ENCODE measurements around the gene KRT71.

KRT71 gene

DNA sequence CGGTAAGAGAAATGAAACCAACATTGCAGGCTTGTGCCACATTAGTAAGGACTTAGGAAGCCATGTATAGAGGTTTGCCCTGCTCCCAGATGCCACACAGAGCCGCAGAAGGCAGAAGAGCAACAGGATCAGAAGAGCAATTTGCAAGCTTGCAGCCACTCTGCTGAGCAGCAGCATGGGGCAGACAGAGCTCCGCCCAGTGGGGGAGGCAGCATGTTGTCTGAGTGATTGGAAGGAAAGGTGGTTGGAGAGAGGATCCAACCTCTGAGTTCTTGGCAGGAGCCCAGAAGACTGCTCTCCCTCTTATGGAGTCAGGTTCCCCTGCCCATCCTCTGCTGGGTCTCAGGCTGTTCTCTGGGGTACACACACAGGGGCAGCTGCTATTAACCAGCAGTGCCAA, 57.6 kb downstream of the KRT71 start:
- peak; percentile 97 for DNase-seq

DNA sequence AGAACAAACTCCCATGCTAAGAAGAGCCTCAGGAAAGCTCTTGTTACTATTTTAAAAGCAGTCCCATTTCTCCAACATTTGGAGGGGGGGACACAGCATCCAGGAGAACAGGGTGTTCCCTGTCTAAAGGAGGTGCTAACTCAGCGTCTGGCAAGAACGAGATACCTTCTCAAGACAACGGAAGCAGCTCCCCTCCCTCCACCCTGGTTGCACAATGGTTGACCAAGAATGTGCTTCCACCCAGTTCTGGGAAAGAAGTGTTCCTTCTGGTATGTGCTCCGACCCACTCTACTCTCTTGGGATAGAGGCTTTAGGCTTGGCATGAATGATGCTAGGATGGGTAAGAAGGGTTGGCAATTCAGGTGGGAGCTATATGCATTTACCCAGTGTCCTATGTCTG, 58.4 kb downstream of the KRT71 start:
- DNase-seq, result peak; percentile 99

DNA sequence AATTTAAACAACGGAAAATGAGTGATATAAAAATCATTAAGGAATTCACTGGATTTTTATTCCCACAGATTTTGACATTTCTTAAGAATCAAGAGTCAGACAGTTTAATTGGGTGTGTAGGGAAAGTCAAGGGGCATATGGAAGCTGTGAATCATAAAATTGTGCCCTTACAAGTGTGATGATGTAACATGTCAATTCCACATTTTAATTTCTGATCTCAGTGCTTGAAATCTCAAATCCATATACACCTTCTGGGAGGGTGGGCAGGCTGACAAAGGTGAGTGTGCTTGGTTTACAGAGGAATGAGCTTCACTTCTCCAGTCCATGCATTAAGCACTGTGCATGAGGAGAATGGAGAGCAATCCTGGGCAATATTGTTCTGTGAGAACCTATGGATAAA, 58.8 kb downstream of the KRT71 start:
- DNase-seq, result no peak
